Psoas muscle (tissue), 8 donors: ENCODE results near the gene PHAF1. TPM values are rescaled to one million over a fixed set of nuclear protein-coding genes. Genes with fewer than 3 reads are reported as not detected.

Experiments used
- ATAC-seq, 4 donors: fragments of 200-7000 bp; cut with Tn5 transposase; one replicate each; pipeline ENCODE4 v1.9.1; 2020; ENCODE audit warnings: moderate library complexity in 3 of 4, mild to moderate bottlenecking in 2 of 4
- DNase-seq, 2 donors: peaks; one replicate each; pipeline ENCODE4 v3.0.0-alpha.2; 2020
- H3K27ac ChIP-seq: fragments of 200-600 bp; one replicate; pipeline ENCODE4 v1.8.0; 2022
- H3K27me3 ChIP-seq, 3 donors: fragments of 200-600 bp in 1 of 3; one replicate each; pipeline versions ENCODE4 v1.6.1 to v1.8.0; 2013 to 2022; ENCODE audit warnings: low read length in 2 of 3, mild to moderate bottlenecking in 2 of 3, moderate library complexity in 1 of 3; ENCODE audit not compliant: insufficient read depth in 3 of 3
- H3K36me3 ChIP-seq, 2 donors: fragments of 200-600 bp in 1 of 2; one replicate each; pipeline versions ENCODE4 v1.6.1 to v1.8.0; 2013 to 2022; ENCODE audit warnings: low read depth in 1 of 2, mild to moderate bottlenecking in 1 of 2, moderate library complexity in 1 of 2; ENCODE audit not compliant: insufficient read depth in 1 of 2
- H3K4me1 ChIP-seq: fragments of 200-600 bp; one replicate; pipeline ENCODE4 v1.8.0; 2022
- H3K4me3 ChIP-seq: fragments of 200-600 bp; one replicate; pipeline ENCODE4 v1.8.0; 2022; ENCODE audit warnings: mild to moderate bottlenecking
- H3K9me3 ChIP-seq: fragments of 200-600 bp; one replicate; pipeline ENCODE4 v1.8.0; 2022
- WGBS, 3 donors: extraction: QIAGEN DNeasy Blood & Tissue Kit; methylation state at CpG; one replicate each; pipeline versions ENCODE4 v1.1.6 to v1.1.7; 2013; 5-methylcytosine and 5-hydroxymethylcytosine counted together
- intact Hi-C, 2 donors: fragments of 100-400 bp; cut with DNase I; formaldehyde crosslinking; loops; one replicate each; pipeline versions ENCODE4 v1.11.0 to v1.14.2; 2022
- polyA plus RNA-seq, 3 donors: library from polyadenylated mRNA; stranded (reverse); fragments of 200-250 nt; gene quantifications; one replicate each; pipeline ENCODE4 v1.2.3, GENCODE V29; 2013
- total RNA-seq, 4 donors: library from RNA; stranded (reverse); fragmentation: NEBNext Ultra II Directional in 2 of 4; extraction: Animal tissue kit (Norgen Biotek cat#: 25700) in 2 of 4; gene quantifications; one replicate each; pipeline versions ENCODE4 v1.2.1 to v1.2.4, GENCODE V29; 2021 to 2023
- TF ChIP-seq, protein P1 (sequence below): fragments of 200-600 bp; IDR thresholded peaks from one replicate; pipeline ENCODE4 v1.8.0; 2022; ENCODE audit warnings: antibody characterized with exemption
- donor health status: healthy with polysubstance abuse.
- donor health status: DM: no; HTN: no; CAD: no; lungs with moderate emphysema.
- donor health status: Bipolar disorder and iron deficiency.
- donor health status: healthy.
- donor health status: DM: yes; HTN: yes; CAD: no.
- donor health status: DM: no; HTN: no; CAD: no.
- donor health status: DM: no; HTN: no; CAD: no.
- donor health status: DM: yes; HTN: yes; CAD: no.

Gene PHAF1
- total and polyA plus RNA-seq, 7 donors, result 12.2 to 60.4 (median 15.4) TPM

DNA sequence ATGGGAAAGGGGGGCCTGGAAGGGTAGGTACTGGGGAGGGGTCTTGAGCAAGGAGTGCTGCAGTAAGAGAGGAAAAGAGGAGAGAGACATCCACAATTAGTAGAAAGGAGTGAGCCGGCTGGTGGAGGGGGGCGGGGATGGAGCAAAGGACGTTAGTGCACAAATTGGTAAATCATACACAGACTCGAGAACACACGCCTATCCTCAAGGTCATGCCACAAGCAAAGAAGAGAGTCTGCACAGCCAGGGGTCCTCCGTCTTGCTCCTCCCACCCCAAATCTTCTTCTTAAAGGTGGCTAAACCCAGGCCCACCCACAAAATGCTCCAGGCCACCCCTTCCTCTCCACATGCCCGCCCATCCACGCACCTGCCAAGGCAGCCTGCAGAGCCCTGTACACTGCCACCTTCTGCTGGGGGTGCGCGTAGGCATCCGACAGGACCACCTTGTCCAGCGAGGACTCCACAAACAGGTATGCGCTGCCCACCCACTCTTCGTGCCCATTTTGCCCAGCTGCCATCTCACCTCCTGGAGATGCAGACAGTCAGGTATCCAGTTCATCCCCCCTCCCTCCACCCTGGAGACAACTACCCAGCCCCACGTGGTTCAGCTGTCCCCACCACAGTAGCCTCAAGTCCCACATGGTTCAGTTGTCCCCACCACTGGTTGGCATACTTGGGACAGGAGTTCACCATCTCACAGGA lies 46.6 kb downstream of the PHAF1 start:
- no peak overlapping the region for H3K4me3 ChIP-seq
- DNase-seq (no peak), ATAC-seq (no peak)
- 65 to 67% (median 65%) methylated on average over 14 to 15 of the region's 15 CpGs for WGBS, 3 donors
- TF ChIP-seq, protein P1, sequence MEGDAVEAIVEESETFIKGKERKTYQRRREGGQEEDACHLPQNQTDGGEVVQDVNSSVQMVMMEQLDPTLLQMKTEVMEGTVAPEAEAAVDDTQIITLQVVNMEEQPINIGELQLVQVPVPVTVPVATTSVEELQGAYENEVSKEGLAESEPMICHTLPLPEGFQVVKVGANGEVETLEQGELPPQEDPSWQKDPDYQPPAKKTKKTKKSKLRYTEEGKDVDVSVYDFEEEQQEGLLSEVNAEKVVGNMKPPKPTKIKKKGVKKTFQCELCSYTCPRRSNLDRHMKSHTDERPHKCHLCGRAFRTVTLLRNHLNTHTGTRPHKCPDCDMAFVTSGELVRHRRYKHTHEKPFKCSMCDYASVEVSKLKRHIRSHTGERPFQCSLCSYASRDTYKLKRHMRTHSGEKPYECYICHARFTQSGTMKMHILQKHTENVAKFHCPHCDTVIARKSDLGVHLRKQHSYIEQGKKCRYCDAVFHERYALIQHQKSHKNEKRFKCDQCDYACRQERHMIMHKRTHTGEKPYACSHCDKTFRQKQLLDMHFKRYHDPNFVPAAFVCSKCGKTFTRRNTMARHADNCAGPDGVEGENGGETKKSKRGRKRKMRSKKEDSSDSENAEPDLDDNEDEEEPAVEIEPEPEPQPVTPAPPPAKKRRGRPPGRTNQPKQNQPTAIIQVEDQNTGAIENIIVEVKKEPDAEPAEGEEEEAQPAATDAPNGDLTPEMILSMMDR, result no peak
- H3K27ac ChIP-seq, result no peak overlapping the region
- H3K9me3 ChIP-seq, result no peaks in the 10 kb centered on the region
- H3K36me3 ChIP-seq, result no peaks in the 10 kb centered on the region
- no peaks in the 10 kb centered on the region for H3K27me3 ChIP-seq
- intact Hi-C loops, result loop anchor here (5.0 kb wide), 5 partner anchors 39 to 264 kb away; partner anchors contain the start of gene CES3 (in 1 of the 2)
- peaks cover 12% of the 10 kb centered on the region for H3K4me1 ChIP-seq

DNA sequence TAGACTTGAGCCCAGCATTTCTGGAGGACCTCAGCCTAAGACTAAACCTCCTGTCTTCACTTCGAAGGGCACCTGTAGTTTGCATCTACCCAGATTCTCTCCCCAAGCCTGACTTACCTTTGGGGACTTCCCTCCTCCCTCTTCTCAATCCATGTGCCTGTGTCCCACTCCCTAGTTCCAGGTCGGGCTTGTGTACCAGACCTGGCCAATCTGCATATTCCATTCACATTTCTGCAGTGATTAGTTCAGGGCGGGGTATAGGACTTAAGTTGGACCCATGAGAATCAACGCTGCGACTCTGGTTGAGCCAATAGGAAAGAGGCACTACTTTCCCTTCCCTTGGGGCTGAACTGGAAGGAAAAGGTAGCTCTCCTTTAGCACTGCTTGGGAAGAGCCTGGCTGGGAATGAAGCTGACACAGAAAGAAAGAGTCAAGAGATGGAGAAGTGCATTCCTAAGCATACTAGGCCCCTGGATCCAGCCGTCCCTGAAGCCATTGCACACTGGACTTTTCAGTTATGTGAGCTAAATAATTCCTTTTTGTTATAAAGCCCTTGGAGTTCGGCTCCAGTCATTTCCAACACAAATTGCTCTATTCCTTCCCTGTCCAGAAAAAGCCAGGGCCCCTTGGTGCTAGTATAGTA lies 47.5 kb downstream of the PHAF1 start:
- H3K27ac ChIP-seq, result no peak overlapping the region
- DNase-seq (no peak), ATAC-seq (no peak)
- H3K9me3 ChIP-seq, result no peaks in the 10 kb centered on the region
- no peaks in the 10 kb centered on the region for H3K36me3 ChIP-seq
- H3K4me1 ChIP-seq, result peaks cover 21% of the 10 kb centered on the region
- intact Hi-C loops, result loop anchor here (5.0 kb wide), 5 partner anchors 40 to 265 kb away; partner anchors contain the start of gene CES3 (in 1 of the 2)
- no peak overlapping the region for H3K4me3 ChIP-seq
- no peaks in the 10 kb centered on the region for H3K27me3 ChIP-seq
- TF ChIP-seq, protein P1, result no peak
- WGBS, 3 donors, result 61 to 65% (median 63%) methylated on average over 7 of the region's 7 CpGs

DNA sequence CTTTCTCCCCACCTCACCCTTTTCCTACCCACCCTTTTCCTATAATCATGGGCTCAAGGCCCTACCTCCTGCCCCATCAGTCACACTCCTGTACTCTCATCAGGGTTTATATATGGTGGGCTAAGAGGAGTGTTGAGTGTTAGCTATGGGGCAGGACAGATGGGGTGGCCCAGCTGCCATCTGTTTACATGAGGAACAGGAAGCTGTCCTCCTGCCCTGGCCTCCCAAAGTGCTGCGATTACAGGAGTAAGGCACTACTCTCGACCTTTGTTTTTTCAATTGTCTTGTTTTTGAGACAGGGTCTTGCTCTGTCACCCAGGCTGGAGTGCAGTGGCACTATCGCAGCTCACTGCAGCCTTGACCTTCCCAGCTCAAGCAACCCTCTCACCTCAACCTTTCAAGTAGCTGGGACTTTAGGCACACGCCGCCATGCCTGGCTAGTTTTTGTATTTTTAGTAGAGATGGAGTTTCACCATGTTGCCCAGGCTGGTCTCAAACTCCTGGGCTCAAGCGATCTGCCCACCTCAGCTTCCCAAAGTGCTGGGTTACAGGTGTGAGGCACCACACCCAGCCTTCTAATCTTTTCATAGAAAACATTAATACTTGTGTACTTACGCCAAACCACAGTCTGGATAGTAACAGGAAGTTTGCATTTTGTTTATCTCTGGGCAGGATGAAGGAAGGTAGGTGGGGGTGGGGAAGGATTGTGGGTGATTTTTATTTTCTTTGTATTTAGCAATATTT lies 48.3 kb downstream of the PHAF1 start:
- ATAC-seq (no peak), DNase-seq (no peak)
- Histone ChIP-seq H3K27me3 (no peaks in the 10 kb centered on the region), H3K27ac (no peak overlapping the region), H3K36me3 (no peaks in the 10 kb centered on the region), H3K4me1 (peaks cover 30% of the 10 kb centered on the region), H3K9me3 (no peaks in the 10 kb centered on the region), H3K4me3 (no peak overlapping the region)
- intact Hi-C loops, result loop anchor here (5.0 kb wide), 5 partner anchors 41 to 266 kb away; partner anchors contain the start of gene CES3 (in 1 of the 2)
- TF ChIP-seq, protein P1, result no peak
- 77 to 83% (median 82%) methylated on average over 7 of the region's 7 CpGs for WGBS, 3 donors

DNA sequence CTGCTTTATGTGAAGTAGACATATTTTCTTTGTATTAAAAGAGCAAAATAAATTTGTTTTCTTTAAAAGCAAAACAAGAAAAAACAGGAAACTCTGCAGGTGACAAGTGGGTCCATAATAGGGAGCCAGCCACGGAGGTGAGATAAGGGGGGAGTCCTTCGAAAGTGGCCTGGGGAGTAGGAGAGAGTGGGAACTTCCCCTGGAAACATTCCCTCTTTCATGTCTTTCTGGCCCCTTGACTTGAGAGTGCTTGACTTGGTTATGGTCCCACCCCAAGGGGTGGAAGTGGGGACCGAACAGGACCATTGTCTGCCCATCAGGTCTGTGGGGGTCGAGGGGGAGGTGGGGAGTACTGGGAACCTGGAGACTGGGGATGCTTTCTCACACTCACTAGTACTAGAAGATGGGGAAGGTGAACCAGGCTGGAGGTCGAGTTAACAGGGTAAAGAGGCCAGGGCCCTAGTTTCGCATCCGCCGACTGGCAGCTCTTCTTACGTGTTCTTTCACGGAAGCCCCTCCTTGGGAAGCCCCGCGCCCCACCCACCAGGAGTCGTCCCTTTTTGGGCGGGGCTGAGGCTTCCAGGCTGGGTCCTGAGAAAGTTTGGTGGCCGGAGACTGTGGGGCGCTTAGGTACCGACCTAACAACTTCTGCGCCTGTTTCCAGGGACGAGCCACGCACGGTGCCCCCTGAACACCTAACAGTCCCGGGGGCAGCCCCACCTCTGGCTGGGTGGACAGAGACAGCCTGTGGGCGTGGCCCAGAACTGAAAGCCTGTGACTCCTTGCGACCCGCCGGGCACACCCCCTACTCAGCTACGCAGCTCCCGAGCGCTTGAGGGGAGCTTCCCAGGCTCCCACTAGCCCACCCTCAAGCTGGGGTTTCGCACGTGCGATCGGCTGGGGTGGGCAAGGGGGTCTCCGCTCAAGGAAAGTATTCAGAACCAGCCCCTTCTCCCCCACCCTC lies 49.2 kb downstream of the PHAF1 start:
- 9 to 13% (median 12%) methylated on average over 33 to 34 of the region's 34 CpGs for WGBS, 3 donors
- Histone ChIP-seq H3K9me3 (no peaks in the 10 kb centered on the region), H3K4me1 (peaks cover 38% of the 10 kb centered on the region), H3K4me3 (peak overlapping the region; percentile 93), H3K27me3 (no peaks in the 10 kb centered on the region), H3K36me3 (no peaks in the 10 kb centered on the region), H3K27ac (peak overlapping the region; percentile 93)
- DNase-seq (peak in 1 of 2 donors; percentile 73), ATAC-seq (no peak)
- intact Hi-C loops, result loop anchor here (5.0 kb wide), 5 partner anchors 42 to 267 kb away; partner anchors contain the start of gene CES3 (in 1 of the 2)
- TF ChIP-seq, protein P1, result no peak
